ENCODE results near the gene GLRA3.

- TF ChIP-seq ZNF274 (IDR thresholded peaks at IDR 0.05; ENCODE audit: low read depth, low read length): no peak
- no peak for TF ChIP-seq YY1 (IDR thresholded peaks at IDR 0.05; ENCODE audit: insufficient read depth, insufficient read length)
- TF ChIP-seq SUZ12 (IDR thresholded peaks at IDR 0.05; ENCODE audit: extremely low read depth, insufficient read depth, insufficient read length): no peak
Observed at GRCh38 chr4:174600391-174600790, 228.7 kb downstream of the GLRA3 start.

Data from NT2/D1 (cell line).